ENCODE results near the gene MYO15B.

Gene MYO15B

GRCh38 chr17:75652341-75652740 lies 64.7 kb downstream of the MYO15B start:
- Histone ChIP-seq H2AFZ (ENCODE audit: low read length) (no peak overlapping the region), H3K36me3 (ENCODE audit: insufficient read depth, low read length) (peaks cover 4% of the 10 kb centered on the region; the same call in 1 of the 2 replicates), H3K9me2 (replicated peaks; ENCODE audit: low read depth, low read length) (no peaks in the 10 kb centered on the region), H3K4me1 (ENCODE audit: insufficient read depth, low read length, poor library complexity, severe bottlenecking) (peaks cover 9% of the 10 kb centered on the region), H3F3A (ENCODE audit: low read depth) (no peaks in the 10 kb centered on the region), H3K4me2 (ENCODE audit: low read depth, low read length, poor library complexity, severe bottlenecking) (no peak overlapping the region), H3K27me3 (ENCODE audit: insufficient read depth, low read length, poor library complexity, severe bottlenecking) (no peaks in the 10 kb centered on the region), H3K9ac (ENCODE audit: low read depth, low read length, poor library complexity, severe bottlenecking) (no peak overlapping the region), H3K4me3 (ENCODE audit: low read length, poor library complexity, severe bottlenecking) (no peak overlapping the region), H3K79me2 (ENCODE audit: insufficient read depth, low read length) (no peaks in the 10 kb centered on the region), H3K9me3 (ENCODE audit: insufficient read depth, low read depth, low read length) (no peaks in the 10 kb centered on the region), H4K20me1 (ENCODE audit: insufficient read depth, low read length, poor library complexity, severe bottlenecking) (no peaks in the 10 kb centered on the region)
- TF ChIP-seq EZH2phosphoT487 (IDR thresholded peaks at IDR 0.05; ENCODE audit: borderline replicate concordance) (no peak), CTCF (conservative IDR thresholded peaks at IDR 0.05; ENCODE audit: low read length) (no peak)

- Histone ChIP-seq H3K4me3 (ENCODE audit: low read length, poor library complexity, severe bottlenecking) (no peak overlapping the region), H3K9me2 (replicated peaks; ENCODE audit: low read depth, low read length) (no peaks in the 10 kb centered on the region), H3K9ac (ENCODE audit: low read depth, low read length, poor library complexity, severe bottlenecking) (no peak overlapping the region), H3K4me2 (ENCODE audit: low read depth, low read length, poor library complexity, severe bottlenecking) (no peak overlapping the region), H3K79me2 (ENCODE audit: insufficient read depth, low read length) (no peaks in the 10 kb centered on the region), H3K27me3 (ENCODE audit: insufficient read depth, low read length, poor library complexity, severe bottlenecking) (no peaks in the 10 kb centered on the region), H3F3A (ENCODE audit: low read depth) (no peaks in the 10 kb centered on the region), H3K9me3 (ENCODE audit: insufficient read depth, low read depth, low read length) (no peaks in the 10 kb centered on the region), H2AFZ (ENCODE audit: low read length) (no peak overlapping the region), H3K36me3 (ENCODE audit: insufficient read depth, low read length) (peaks cover 4% of the 10 kb centered on the region; the same call in 1 of the 2 replicates), H4K20me1 (ENCODE audit: insufficient read depth, low read length, poor library complexity, severe bottlenecking) (no peaks in the 10 kb centered on the region), H3K4me1 (ENCODE audit: insufficient read depth, low read length, poor library complexity, severe bottlenecking) (peaks cover 9% of the 10 kb centered on the region)
- peak; percentile 91 for TF ChIP-seq CTCF (conservative IDR thresholded peaks at IDR 0.05; ENCODE audit: low read length)
- no peak for TF ChIP-seq EZH2phosphoT487 (IDR thresholded peaks at IDR 0.05; ENCODE audit: borderline replicate concordance)
Measured at GRCh38 chr17:75652934-75653549, 65.4 kb downstream of the MYO15B start.

- H3K9me3 ChIP-seq (ENCODE audit: insufficient read depth, low read depth, low read length) = no peaks in the 10 kb centered on the region
- TF ChIP-seq CTCF (conservative IDR thresholded peaks at IDR 0.05; ENCODE audit: low read length) (0 out of 2 replicates have a peak, but pooled peaks have one; percentile 10), EZH2phosphoT487 (IDR thresholded peaks at IDR 0.05; ENCODE audit: borderline replicate concordance) (no peak)
- H3K9ac ChIP-seq (ENCODE audit: low read depth, low read length, poor library complexity, severe bottlenecking) = no peak overlapping the region
- no peak overlapping the region for H2AFZ ChIP-seq (ENCODE audit: low read length)
- H4K20me1 ChIP-seq (ENCODE audit: insufficient read depth, low read length, poor library complexity, severe bottlenecking) = no peaks in the 10 kb centered on the region
- H3K4me2 ChIP-seq (ENCODE audit: low read depth, low read length, poor library complexity, severe bottlenecking) = no peak overlapping the region
- H3K79me2 ChIP-seq (ENCODE audit: insufficient read depth, low read length) = no peaks in the 10 kb centered on the region
- no peaks in the 10 kb centered on the region for H3F3A ChIP-seq (ENCODE audit: low read depth)
- H3K36me3 ChIP-seq (ENCODE audit: insufficient read depth, low read length) = peaks cover 4% of the 10 kb centered on the region; the same call in 1 of the 2 replicates
- H3K4me1 ChIP-seq (ENCODE audit: insufficient read depth, low read length, poor library complexity, severe bottlenecking) = peaks cover 9% of the 10 kb centered on the region
- no peaks in the 10 kb centered on the region for H3K9me2 ChIP-seq (replicated peaks; ENCODE audit: low read depth, low read length)
- no peaks in the 10 kb centered on the region for H3K27me3 ChIP-seq (ENCODE audit: insufficient read depth, low read length, poor library complexity, severe bottlenecking)
- no peak overlapping the region for H3K4me3 ChIP-seq (ENCODE audit: low read length, poor library complexity, severe bottlenecking)
Measured at GRCh38 chr17:75654176-75654575, 66.6 kb downstream of the MYO15B start.
